Activated CD4-positive, alpha-beta T cell treated with anti-CD3 and anti-CD28 coated beads for 24 hours (primary cell): ENCODE measurements around the gene UVRAG.

Source experiments
- DNase-seq, 2 donors: peaks; one replicate each; pipeline ENCODE4 v3.0.0-alpha.2; 2020; ENCODE audit warnings: low read depth in 2 of 2

The UVRAG gene

GRCh38 chr11:76114238-76114637 lies 299.2 kb downstream of the UVRAG start:
- no peak for DNase-seq

- DNase-seq, result no peak
Measured at GRCh38 chr11:76115555-76115954, 300.5 kb downstream of the UVRAG start.

GRCh38 chr11:76119032-76119431 lies 304.0 kb downstream of the UVRAG start:
- no peak for DNase-seq

GRCh38 chr11:76119779-76120178 lies 304.8 kb downstream of the UVRAG start:
- DNase-seq, result no peak

- DNase-seq, result no peak
Measured at GRCh38 chr11:76120513-76121101, 305.6 kb downstream of the UVRAG start.

- no peak for DNase-seq
Measured at GRCh38 chr11:76123248-76123647, 308.2 kb downstream of the UVRAG start.

GRCh38 chr11:76124905-76125770 lies 310.1 kb downstream of the UVRAG start:
- DNase-seq, result no peak

- DNase-seq, result no peak
Measured at GRCh38 chr11:76129729-76130128, 314.7 kb downstream of the UVRAG start.

GRCh38 chr11:76131142-76131541 lies 316.1 kb downstream of the UVRAG start:
- no peak for DNase-seq

- no peak for DNase-seq
Measured at GRCh38 chr11:76131671-76132631, 316.9 kb downstream of the UVRAG start.

GRCh38 chr11:76134239-76134638 lies 319.2 kb downstream of the UVRAG start:
- DNase-seq, result no peak

GRCh38 chr11:76135491-76135890 lies 320.5 kb downstream of the UVRAG start:
- no peak for DNase-seq

- no peak for DNase-seq
Measured at GRCh38 chr11:76139314-76139713, 324.3 kb downstream of the UVRAG start.

- no peak for DNase-seq
Measured at GRCh38 chr11:76140912-76141574, 326.0 kb downstream of the UVRAG start.

- no peak for DNase-seq
Measured at GRCh38 chr11:76141901-76142588, 327.0 kb downstream of the UVRAG start.

- no peak for DNase-seq
Measured at GRCh38 chr11:76143274-76143673, 328.3 kb downstream of the UVRAG start.

- DNase-seq, result no peak
Measured at GRCh38 chr11:76147106-76147740, 332.2 kb downstream of the UVRAG start.

GRCh38 chr11:76148231-76148630 lies 333.2 kb downstream of the UVRAG start:
- no peak for DNase-seq

- no peak for DNase-seq
Measured at GRCh38 chr11:76148941-76149613, 334.1 kb downstream of the UVRAG start.

- no peak for DNase-seq
Measured at GRCh38 chr11:76149713-76150112, 334.7 kb downstream of the UVRAG start.
